Neural crest cell (in vitro differentiated cells): Measurements from ENCODE around the gene RRAGD. TPM values are rescaled to one million over a fixed set of nuclear protein-coding genes. Genes with fewer than 3 reads are reported as not detected.
A peak's percentile ranks its signal among the peaks of the same experiment; 100 is the strongest.
"Not testable (repeated sequence)": the region's sequence is repeated elsewhere in the genome, so short reads cannot be mapped to it uniquely, and the experiment has no call there.

Source experiments
- DNase-seq: peaks from one replicate; pipeline ENCODE4 v3.0.0; 2021; ENCODE audit warnings: low read depth, mixed read lengths, low spot score
- H3K27ac Mint-ChIP-seq: one replicate; pipeline ENCODE4 v1.8.0; 2021; ENCODE audit warnings: mild to moderate bottlenecking, mixed read lengths; ENCODE audit not compliant: unreplicated experiment
- H3K27me3 Mint-ChIP-seq: 2 replicates; pipeline ENCODE4 v1.8.0; 2021; ENCODE audit warnings: low read depth, mild to moderate bottlenecking, mixed read lengths
- H3K36me3 Mint-ChIP-seq: 2 replicates; pipeline ENCODE4 v1.8.0; 2021; ENCODE audit warnings: low read depth, mild to moderate bottlenecking, mixed read lengths
- H3K4me1 Mint-ChIP-seq: 2 replicates; pipeline ENCODE4 v1.8.0; 2021; ENCODE audit warnings: mixed read lengths
- H3K4me3 Mint-ChIP-seq: one replicate; pipeline ENCODE4 v1.8.0; 2021; ENCODE audit warnings: mild to moderate bottlenecking, mixed read lengths
- H3K9me3 Mint-ChIP-seq: 2 replicates; pipeline ENCODE4 v1.8.0; 2021; ENCODE audit warnings: mixed read lengths
- total RNA-seq: library from RNA; stranded (reverse); gene quantifications from 2 replicates; pipeline ENCODE4 v1.2.1, GENCODE V29; 2021
- TF ChIP-seq, protein P1 (sequence below): fragments of 200-600 bp; sonication (generic); conservative IDR thresholded peaks from 2 replicates; pipeline ENCODE4 v1.5.0; 2021; ENCODE audit warnings: antibody characterized with exemption, mild to moderate bottlenecking

Gene RRAGD
- total RNA-seq, 1 donor from 2014 or later: 12.8 TPM

DNA sequence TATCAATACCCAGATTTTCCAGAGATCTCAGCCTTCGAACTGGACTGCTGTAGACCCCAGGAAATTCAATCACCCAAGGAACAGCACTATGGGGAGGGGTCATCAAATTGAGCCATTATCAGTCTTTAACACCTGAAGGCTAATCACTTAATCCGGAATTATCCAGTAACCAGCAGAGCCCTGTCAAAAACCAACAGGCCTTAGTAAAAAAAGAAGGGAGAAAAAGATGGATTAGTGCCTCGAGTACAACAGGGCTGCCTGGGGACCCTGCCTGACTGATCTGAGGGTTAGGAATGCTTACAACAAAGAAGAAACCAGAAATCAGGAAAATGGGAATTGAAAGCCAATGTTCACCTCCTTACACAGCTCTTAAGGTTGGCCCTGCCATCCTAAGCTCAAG is 7.6 kb downstream of the RRAGD start:
- Mint-ChIP-seq H3K4me3 (no peak overlapping the region), H3K9me3 (no peaks in the 10 kb centered on the region), H3K36me3 (no peaks in the 10 kb centered on the region), H3K27ac (no peak overlapping the region), H3K27me3 (peaks cover 6% of the 10 kb centered on the region), H3K4me1 (peaks cover 13% of the 10 kb centered on the region)
- TF ChIP-seq, protein P1, sequence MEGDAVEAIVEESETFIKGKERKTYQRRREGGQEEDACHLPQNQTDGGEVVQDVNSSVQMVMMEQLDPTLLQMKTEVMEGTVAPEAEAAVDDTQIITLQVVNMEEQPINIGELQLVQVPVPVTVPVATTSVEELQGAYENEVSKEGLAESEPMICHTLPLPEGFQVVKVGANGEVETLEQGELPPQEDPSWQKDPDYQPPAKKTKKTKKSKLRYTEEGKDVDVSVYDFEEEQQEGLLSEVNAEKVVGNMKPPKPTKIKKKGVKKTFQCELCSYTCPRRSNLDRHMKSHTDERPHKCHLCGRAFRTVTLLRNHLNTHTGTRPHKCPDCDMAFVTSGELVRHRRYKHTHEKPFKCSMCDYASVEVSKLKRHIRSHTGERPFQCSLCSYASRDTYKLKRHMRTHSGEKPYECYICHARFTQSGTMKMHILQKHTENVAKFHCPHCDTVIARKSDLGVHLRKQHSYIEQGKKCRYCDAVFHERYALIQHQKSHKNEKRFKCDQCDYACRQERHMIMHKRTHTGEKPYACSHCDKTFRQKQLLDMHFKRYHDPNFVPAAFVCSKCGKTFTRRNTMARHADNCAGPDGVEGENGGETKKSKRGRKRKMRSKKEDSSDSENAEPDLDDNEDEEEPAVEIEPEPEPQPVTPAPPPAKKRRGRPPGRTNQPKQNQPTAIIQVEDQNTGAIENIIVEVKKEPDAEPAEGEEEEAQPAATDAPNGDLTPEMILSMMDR: no peak
- no peak for DNase-seq

GRCh38 chr6:89402776-89403175 is 9.3 kb downstream of the RRAGD start:
- Mint-ChIP-seq H3K4me3 (no peak overlapping the region), H3K9me3 (no peaks in the 10 kb centered on the region), H3K4me1 (peaks cover 11% of the 10 kb centered on the region), H3K27ac (no peak overlapping the region), H3K27me3 (peaks cover 3% of the 10 kb centered on the region), H3K36me3 (no peaks in the 10 kb centered on the region)
- DNase-seq: no peak
- TF ChIP-seq, protein P1: no peak

DNA sequence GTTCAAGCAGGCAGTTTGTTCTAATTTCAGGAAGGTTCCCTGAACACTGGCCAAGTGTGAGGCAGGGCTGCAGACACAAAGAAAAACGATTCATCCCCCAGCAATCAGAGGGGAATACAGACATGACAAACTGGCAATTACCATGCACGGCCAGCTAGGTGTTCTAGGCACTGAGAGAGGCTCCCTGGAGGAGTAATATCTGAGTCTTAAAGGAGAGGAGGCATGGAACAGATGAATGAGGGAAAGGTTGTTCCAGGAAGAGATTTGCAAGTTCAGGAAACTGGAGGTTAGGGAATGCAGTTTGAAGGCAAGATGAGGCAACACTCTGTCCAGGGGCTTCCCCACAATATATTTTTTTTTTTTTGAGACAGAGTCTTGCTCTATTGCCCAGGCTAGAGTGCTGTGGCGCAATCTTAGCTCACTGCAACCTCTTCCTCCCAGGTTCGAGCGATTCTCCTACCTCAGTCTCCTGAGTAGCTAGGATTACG is 11.1 kb downstream of the RRAGD start:
- Mint-ChIP-seq H3K4me1 (peaks cover 11% of the 10 kb centered on the region), H3K27ac (peak overlapping the region; percentile 17), H3K36me3 (no peaks in the 10 kb centered on the region), H3K4me3 (no peak overlapping the region), H3K9me3 (no peaks in the 10 kb centered on the region), H3K27me3 (no peaks in the 10 kb centered on the region)
- DNase-seq: no peak
- TF ChIP-seq, protein P1: no peak

GRCh38 chr6:89400050-89400449 is 12.0 kb downstream of the RRAGD start:
- no peak overlapping the region for H3K4me3 Mint-ChIP-seq
- H3K4me1 Mint-ChIP-seq: peaks cover 4% of the 10 kb centered on the region
- no peaks in the 10 kb centered on the region for H3K27me3 Mint-ChIP-seq
- H3K9me3 Mint-ChIP-seq: no peaks in the 10 kb centered on the region
- no peaks in the 10 kb centered on the region for H3K36me3 Mint-ChIP-seq
- DNase-seq: no peak
- TF ChIP-seq, protein P1: no peak
- no peak overlapping the region for H3K27ac Mint-ChIP-seq

DNA sequence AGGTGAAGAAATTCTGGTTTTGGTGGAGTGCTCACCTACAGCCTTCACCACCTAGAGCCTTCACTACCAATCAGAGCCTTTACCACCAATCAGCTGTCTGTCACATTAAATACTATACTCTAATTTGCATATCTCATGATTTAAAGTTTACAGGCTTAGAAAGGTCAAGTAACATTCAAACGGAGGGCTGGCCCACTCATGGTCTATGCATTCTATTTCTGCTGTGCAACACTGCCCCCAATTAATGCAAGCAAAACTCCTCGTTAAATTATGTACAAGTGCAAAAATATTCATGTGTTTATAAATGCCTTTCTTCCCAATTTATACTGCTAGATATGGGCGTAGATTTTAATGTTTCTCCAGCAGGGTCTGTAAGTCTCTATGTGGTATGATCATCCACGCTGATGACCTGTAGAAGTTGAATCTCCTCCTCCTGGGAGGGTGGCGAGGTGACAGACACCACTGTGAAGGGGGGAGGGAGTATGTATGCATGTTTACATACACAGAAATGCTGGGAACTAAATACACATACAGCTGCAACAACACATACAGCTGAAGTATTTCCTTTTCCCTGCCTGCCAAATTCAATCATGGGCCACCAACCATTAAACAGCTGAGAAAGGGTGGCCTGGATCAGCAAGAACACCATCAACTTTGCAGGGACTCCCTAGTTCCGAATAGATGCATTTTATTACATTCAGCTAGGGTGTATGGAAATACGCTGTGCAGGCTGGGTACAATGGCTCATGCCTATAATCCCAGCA is 13.1 kb downstream of the RRAGD start:
- H3K4me1 Mint-ChIP-seq: no peaks in the 10 kb centered on the region
- H3K4me3 Mint-ChIP-seq: no peak overlapping the region
- no peaks in the 10 kb centered on the region for H3K9me3 Mint-ChIP-seq
- H3K27ac Mint-ChIP-seq: no peak overlapping the region
- no peaks in the 10 kb centered on the region for H3K36me3 Mint-ChIP-seq
- TF ChIP-seq, protein P1: no peak
- no peaks in the 10 kb centered on the region for H3K27me3 Mint-ChIP-seq
- DNase-seq: no peak

DNA sequence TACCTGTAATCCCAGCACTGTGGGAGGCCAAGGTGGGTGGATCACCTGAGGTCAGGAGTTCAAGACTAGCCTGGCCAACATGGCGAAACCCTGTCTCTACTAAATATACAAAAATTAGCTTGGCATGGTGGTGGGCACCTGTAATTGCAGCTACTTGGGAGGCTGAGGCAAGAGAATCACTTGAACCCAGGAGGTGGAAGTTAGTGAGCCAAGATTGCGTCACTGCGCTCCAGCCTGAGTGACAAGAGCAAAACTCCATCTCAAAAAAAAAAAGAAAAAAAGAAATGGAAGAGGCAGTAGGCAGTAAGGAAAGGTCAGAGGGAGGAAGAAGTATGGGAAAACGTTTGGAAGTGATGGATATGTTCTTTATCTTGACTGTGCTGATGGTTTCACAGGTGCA is 14.2 kb downstream of the RRAGD start:
- not testable (repeated sequence) for H3K4me3 Mint-ChIP-seq, H3K36me3 Mint-ChIP-seq, DNase-seq, H3K27me3 Mint-ChIP-seq, H3K4me1 Mint-ChIP-seq, H3K9me3 Mint-ChIP-seq, H3K27ac Mint-ChIP-seq
